Measurements from ENCODE around the gene VPS37C.

DNA sequence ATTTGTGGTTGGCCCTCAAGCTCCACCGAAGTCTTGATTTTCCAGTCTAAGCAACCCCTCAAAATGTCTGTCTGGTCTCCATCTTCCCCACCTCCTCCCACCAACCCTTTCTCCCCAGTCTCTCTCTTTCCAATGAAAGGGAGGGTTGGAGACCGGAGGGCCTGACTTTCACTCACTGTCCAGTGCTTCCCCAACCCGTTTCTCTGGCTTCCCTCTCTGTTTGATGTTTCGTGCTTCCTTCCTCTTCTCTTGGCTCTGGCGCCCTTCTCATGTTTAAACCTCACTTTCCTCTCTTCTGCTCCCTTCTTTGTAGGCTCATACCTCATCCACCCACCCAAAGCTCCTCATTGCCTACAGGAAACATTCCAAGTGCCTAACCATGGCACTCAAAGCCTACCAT lies 11.1 kb upstream of the VPS37C start:
- TF ChIP-seq EZH2phosphoT487 (IDR thresholded peaks at IDR 0.05; ENCODE audit: insufficient read depth, low read depth) (no peak), EZH2 (IDR thresholded peaks at IDR 0.05; ENCODE audit: insufficient read depth, poor library complexity, severe bottlenecking) (no peak)
